H1 (cell line): ENCODE data around the gene CBL. TPM values are rescaled to one million over a fixed set of nuclear protein-coding genes. Genes with fewer than 3 reads are reported as not detected.

Experiments
- EGR1 ChIP-seq: IDR thresholded peaks from 2 replicates; pipeline ENCODE4 v1.6.1; 2011; ENCODE audit warnings: low read depth, low read length, borderline replicate concordance
- HDAC2 ChIP-seq, 2 experiments: fragments of 300-600 bp in 1 of 2; sonication (generic) in 1 of 2; IDR thresholded peaks; 2 replicates each; pipeline ENCODE4 v1.6.1; 2011 to 2012; ENCODE audit warnings: low read depth in 2 of 2, low read length in 2 of 2, mild to moderate bottlenecking in 2 of 2, moderate library complexity in 2 of 2, borderline replicate concordance in 1 of 2, inconsistent platforms in 1 of 2
- MAFK ChIP-seq: IDR thresholded peaks from 2 replicates; pipeline ENCODE4 v1.6.1; 2012; ENCODE audit warnings: low read depth, mild to moderate bottlenecking, improper control_type of control experiment, low read length
- NANOG ChIP-seq: IDR thresholded peaks from 2 replicates; pipeline ENCODE4 v1.6.1; 2011; ENCODE audit warnings: low read length, low read depth, mild to moderate bottlenecking, inconsistent platforms; ENCODE audit not compliant: insufficient read depth, poor library complexity, severe bottlenecking
- PHF8 ChIP-seq: fragments of 200-600 bp; sonication (generic); conservative IDR thresholded peaks from 2 replicates; pipeline ENCODE4 v1.7.1; 2012; ENCODE audit warnings: low read depth, mild to moderate bottlenecking, inconsistent platforms, low read length, moderate library complexity
- POU5F1 ChIP-seq: IDR thresholded peaks from 2 replicates; pipeline ENCODE4 v1.6.1; 2011; ENCODE audit warnings: low read depth, mild to moderate bottlenecking, low read length, moderate library complexity
- RXRA ChIP-seq: IDR thresholded peaks from 2 replicates; pipeline ENCODE4 v1.6.1; 2011; ENCODE audit warnings: low read depth, mild to moderate bottlenecking, low read length, moderate library complexity; ENCODE audit not compliant: insufficient read depth
- SIN3A ChIP-seq, 2 experiments: IDR thresholded peaks in 1 of 2; conservative IDR thresholded peaks in 1 of 2; 2 replicates each; pipeline ENCODE4 v1.6.1; 2011 to 2012; ENCODE audit warnings: low read length in 2 of 2, improper control_type of control experiment in 1 of 2, low read depth in 1 of 2, mild to moderate bottlenecking in 1 of 2
- SIRT6 ChIP-seq: IDR thresholded peaks from one replicate; pipeline ENCODE4 v1.7.1; 2012; ENCODE audit warnings: low read length, inconsistent platforms
- polyA plus RNA-seq, 7 experiments: library from polyadenylated mRNA; depleted of rRNA in 3 of 7; stranded (reverse) in 5 of 7; unstranded in 2 of 7; fragments of >200 nt in 5 of 7; fragments of 200-250 nt in 2 of 7; gene quantifications; 1 replicate in 5 of 7; 2 replicates in 1 of 7; 4 replicates in 1 of 7; pipeline versions ENCODE4 v1.2.1 to v1.2.3, GENCODE V29; 2011 to 2013; ENCODE audit warnings: missing spikeins in 2 of 7, mixed read lengths in 2 of 7
- total RNA-seq: library from RNA; stranded (reverse); fragmentation: NEBNext Ultra II Directional; extraction: Animal tissue kit (Norgen Biotek cat#: 25700); gene quantifications from 2 replicates; pipeline ENCODE4 v1.2.1, GENCODE V29; 2021
- TF ChIP-seq, protein P1 (sequence below): IDR thresholded peaks from 2 replicates; pipeline ENCODE4 v1.6.1; 2011; ENCODE audit warnings: low read length, improper control_type of control experiment

Gene CBL
- total and polyA plus RNA-seq, 2 of the 8 experiments (the other 6 are each of a cell fraction or from before 2014, with no cell fraction given) = 23.1 to 57.8 TPM

DNA sequence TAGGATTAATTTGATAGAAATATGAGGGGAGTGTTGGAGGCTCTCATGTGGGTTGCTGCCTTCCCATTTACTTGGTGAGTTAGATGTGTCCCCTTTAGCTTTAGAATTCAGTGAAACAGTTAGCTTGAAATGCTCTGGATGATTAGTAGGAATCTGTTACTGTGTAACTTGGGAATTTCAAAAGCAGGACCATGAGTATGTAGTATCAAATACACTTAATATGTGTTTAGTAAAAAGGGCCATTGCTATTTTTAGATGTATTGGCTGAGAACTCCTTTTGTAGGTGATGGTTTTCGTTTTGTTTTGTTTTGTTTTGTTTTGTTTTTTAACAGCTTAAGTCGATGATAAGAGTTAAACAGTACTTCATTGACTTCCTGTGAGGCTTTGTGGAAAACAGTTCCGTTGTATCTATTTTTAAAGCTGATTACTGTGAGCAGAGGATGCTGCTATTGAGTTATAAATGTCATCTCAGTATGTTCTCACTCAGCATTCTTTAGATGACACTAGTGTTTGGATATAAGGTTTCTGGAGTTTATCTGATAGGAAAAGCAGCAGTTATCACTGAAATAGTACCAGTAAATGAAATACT, 57.3 kb downstream of the CBL start (continued):
- TF ChIP-seq, protein P1, sequence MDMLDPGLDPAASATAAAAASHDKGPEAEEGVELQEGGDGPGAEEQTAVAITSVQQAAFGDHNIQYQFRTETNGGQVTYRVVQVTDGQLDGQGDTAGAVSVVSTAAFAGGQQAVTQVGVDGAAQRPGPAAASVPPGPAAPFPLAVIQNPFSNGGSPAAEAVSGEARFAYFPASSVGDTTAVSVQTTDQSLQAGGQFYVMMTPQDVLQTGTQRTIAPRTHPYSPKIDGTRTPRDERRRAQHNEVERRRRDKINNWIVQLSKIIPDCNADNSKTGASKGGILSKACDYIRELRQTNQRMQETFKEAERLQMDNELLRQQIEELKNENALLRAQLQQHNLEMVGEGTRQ = no peak
- no peak for TF ChIP-seq HDAC2 (IDR thresholded peaks at IDR 0.05; ENCODE audit: borderline replicate concordance in 1 of 2, low read depth in 2 of 2, low read length in 2 of 2)
- no peak for TF ChIP-seq MAFK
- no peak for TF ChIP-seq EGR1
- no peak for TF ChIP-seq RXRA
- no peak for TF ChIP-seq SIRT6
- no peak for TF ChIP-seq SIN3A (conservative IDR thresholded peaks at IDR 0.05 in 1 of 2, IDR thresholded peaks at IDR 0.05 in 1 of 2; ENCODE audit: low read depth in 1 of 2, low read length in 2 of 2)
- TF ChIP-seq PHF8 = no peak
- no peak for TF ChIP-seq NANOG
- TF ChIP-seq POU5F1 = no peak
